HG03460 (cell line): ENCODE measurements around the gene RELL1.
"Not testable (repeated sequence)": the region's sequence is repeated elsewhere in the genome, so short reads cannot be mapped to it uniquely, and the experiment has no call there.

ENCODE experiments used
- ATAC-seq: cut with Tn5 transposase; IDR thresholded peaks from one replicate; pipeline ENCODE4 v1.9.1; 2021; ENCODE audit not compliant: unreplicated experiment

The RELL1 gene

DNA sequence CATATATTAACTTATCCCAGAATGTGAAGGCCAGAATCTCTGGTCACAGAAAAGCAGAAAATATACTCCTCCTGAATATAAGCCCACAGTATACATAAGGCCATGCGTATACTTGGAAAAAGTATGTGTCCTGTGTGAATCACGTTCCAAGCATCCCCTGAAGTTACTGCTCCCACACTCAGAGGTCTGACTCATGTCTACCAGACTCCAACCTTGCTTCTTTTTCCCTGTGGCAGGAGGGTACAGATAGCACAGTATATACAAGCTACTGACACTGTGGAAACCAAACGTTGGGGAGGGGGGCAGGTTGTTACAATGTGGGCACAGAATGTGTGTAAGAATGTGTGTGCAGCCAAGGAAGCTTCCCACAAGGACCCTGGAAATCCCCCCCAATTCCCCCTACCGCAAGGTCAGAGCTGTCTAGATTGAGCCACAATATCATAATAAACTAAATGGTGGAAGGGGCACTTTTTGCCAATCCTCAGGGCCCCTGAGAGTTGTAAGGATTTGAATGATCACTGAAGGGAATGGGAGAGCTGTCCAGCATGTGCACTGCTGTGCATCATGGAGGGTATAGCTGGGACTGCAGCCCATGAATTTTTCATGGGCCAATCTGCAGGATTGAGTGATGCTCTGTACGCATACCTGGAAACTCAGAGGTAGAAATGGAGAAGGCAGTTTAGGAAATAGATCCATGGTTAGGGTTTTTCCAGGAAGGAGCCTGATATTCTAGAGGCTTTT, 7.4 kb upstream of the RELL1 start:
- ATAC-seq, result no peak

DNA sequence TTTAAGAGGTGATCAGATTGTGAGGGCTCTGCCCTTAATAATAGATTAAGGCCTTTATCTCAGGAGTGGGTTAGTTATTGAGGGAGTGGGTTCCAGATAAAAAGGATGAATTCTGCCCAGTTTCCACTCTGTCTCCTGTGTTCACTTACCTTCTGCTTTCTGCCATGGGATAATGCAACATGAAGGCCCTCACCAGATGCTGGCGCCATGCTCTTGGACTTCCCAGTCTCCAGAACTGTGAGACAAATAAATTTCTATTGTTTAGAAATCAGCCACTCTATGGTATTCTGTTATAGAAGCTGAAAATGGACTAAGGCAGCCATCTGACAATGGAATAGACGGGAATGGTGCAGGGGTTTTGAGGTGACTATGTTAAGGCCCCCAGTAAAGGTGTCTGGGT, 6.9 kb upstream of the RELL1 start:
- no peak for ATAC-seq

DNA sequence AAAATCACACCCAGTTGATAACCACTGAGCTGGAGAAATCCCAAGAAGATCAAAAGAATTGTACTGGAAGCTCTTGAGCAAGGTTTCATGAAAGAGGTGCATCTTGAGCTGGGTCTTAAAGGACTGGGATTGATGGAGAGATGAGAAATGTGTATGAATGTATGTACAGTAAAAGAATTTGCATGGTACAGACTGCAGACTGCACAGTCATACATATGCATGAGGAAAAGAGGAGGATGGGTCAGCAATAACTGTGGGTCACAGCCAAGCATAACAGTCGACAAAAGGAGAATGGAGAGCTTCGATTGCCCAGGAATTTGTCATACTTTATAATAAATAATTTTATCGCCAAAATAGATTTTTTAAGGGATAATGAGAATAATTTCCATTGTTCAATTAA, 4.8 kb upstream of the RELL1 start:
- no peak for ATAC-seq

DNA sequence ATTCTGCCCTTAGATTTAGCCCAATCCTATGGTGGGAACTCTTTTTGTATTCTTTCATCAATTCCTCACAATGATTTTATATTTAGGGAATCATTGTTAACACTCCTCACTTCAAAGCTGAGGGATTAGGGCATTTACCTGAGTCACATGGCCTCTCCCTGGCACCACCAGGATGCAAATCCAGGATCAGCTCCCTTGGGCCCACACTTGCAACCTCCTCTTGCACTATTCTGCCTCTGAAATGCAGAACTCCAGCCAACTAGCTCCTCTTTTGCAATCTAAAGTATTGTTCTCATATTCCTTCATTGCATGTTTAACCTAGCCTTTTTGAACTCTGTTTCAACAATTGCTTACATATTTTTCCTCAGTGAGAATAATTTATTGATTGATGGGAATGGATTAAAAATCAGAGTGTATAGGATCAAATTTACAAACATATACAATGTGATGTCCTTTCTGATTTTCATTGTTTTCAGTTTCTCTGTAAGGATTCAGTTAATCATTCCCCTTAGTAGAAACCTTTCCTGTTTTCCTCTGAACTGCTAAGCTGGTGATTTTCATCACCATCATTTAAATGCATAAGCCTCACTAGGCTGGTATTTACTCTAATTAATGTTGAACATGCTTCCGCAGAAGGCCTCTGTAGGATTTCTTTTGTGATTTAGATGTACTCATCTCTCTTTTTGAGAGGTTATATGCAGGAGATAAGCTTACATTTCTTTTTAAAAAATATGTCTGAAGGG, 3.3 kb upstream of the RELL1 start:
- ATAC-seq, result no peak

DNA sequence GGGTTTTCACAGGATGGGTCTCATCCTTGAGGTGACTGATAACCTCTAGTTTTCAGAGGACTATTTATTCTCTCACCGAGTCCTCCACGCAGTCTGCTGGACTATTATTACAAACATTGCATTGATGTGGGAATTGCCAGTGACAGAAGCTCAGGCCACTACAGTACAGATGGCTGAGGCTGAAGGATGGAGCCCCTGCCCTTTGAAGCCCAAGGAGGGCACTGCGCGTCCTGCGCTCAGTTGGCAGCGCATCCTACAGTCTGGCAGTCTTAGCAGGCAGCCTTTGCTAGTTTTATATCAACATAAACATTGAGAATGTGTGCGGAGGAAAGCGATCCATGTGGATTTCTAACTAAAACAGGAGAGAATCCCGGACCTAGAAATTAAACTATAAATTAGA, 1.5 kb upstream of the RELL1 start:
- ATAC-seq, result no peak

DNA sequence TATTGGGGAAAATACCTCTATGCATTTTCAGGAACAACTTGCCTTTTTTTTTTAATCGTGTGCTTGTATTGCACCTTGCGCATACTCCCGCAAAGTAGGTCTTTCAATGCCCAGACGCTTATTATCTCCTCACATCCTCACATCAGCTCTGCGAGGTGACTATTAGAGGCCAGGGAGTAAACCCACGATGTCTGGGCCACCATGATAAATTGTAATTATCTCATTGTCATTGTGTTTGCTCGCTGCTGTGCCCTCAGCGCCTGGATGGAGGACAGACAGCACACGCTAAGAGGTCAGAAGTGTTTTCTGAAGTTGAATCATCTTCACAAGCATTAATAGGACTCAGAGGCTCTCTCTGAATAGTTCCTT, 1.0 kb upstream of the RELL1 start:
- no peak for ATAC-seq

DNA sequence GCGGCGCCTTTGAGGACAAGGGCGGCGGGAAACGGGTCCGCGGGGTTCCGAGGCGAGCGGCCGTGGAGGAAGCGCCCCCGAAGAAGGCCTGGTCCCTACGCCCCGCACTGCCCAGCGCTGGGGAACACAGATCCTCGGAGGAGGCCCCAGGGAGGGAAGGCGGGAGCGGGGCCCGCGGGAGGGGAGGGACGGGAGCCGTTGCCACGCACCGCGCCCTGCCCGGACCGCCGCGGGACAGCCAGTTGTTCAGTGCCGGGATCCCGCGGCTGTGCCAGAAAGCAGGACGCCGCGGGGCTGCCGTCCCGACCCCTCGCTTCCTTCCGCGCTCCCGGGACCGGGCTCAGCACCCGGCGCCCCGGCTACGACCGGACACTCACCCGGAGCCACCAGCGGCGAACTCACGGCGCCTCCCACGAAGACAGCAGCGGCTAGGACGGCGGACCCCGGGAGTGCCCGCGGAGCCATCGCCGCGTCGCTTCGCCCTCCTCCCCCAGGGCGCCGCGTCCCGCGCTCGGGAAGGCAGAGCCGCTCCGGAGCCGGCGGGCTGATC, 278 bp downstream of the RELL1 start:
- ATAC-seq, result peak; percentile 16

DNA sequence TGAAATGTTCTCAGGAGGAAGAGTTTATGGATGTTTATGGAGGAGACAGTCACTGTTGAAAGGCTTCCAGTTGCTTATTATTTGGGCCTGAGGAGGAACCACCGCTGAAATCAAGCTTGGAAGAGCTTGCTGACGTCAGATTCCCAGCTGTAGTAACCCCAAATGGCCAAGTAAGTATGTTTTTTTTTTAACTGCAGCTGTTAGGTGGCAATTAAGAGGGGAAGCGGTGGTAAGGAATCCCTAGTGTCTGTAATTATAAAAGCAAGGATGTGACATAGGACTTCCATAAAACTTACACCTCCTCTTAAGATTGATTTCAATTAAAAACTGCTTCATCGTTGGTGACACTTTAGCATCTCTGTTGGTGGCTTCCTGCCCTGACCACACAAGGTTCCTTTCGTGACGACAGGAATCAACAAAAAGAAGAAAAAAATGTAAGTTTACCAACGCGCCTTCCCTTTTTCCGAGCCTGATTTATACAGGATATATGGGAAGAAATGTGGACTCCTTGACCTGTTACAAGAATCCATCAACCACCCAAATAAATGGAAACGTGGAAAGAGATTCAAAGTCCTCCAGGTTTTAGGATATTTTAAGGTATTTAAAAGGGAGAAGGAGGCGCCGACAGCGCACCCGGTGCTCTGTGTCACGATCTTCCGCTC, 884 bp downstream of the RELL1 start:
- no peak for ATAC-seq

DNA sequence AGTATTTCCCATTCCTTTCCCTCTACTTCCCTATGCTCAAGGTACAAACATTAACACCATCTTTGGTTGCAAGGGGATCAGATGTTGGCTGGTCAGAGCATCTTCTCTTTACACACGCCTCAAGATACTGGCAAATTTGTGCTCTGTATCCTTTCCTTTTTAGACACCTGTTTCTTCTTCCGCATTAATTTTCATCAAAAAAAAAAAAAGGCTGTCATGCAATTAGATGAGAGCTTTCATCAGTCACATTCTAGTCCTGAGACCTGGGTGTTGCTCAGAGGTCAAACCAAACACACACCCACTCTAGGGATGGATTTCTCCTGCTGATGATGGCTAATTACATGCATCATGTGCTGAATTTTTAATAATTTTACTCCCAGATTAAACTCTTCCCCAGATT, 2.0 kb downstream of the RELL1 start:
- ATAC-seq, result no peak

DNA sequence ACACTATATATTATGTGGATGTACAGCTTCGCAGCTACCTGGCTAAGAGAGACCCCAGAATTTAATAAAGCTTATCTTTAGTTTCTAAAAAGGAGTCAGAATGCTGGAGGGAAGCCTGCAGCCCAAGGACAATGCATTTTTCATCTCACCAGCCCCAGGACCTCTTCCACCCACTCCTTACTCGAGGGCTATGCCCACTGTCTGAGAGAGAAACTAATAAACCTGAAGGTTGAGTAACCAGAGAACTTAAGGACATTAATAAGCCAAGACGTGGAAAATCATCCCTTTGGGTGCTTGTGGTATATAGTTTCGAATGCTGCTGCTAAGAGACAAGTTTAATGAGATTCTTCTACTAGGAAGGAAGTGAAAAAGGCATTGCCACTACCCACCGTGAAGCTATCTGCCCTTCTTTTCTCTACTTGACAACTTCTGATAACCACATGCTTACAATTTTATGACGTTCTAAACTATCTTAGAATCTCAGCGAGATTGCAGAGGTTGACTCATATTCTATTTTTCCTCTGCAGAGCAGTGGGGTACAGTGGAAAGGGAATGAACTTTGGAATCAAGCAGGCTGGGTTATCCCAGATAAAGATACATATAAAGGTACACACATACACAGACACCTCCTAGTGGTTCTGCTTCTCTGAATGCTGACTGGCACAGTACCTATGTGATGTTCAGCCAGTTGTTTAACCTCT, 3.3 kb downstream of the RELL1 start:
- peak; percentile 24 for ATAC-seq

DNA sequence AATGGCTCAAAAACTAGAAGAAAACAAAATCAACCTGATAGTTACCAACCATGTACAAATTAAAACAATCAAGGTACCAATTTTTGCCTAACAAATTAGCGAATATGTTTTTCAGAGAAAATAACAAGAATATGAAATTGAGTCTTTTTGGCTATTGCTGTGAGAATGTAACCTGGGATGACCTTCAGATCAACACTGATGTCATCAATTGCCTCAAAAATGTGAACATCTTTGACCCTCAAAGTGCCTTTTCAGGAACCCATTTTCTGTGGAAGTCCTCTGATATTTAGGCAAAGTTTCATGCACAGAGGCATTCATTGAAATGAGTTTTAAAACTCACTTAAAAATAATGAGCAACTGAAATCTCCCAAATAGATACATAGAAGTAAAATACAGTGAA, 6.1 kb downstream of the RELL1 start:
- no peak for ATAC-seq

DNA sequence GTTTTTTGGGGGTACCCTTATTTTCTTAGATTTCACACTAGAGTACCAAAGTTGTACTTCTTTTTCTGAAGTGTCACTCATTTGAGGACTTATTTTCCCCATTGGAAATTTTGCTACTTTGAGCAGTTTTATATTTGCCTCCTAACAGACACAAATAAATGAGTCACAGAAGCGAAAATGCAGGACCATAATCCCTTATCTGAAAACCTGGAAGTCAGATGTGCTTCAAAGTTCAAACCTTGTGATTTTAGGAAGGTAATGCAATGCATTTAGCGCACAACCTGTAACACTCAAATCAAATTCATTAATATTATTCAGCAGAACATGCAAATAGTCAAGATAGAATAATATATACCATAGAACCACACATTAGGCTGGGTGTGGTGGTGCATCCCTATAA, 6.9 kb downstream of the RELL1 start:
- no peak for ATAC-seq

DNA sequence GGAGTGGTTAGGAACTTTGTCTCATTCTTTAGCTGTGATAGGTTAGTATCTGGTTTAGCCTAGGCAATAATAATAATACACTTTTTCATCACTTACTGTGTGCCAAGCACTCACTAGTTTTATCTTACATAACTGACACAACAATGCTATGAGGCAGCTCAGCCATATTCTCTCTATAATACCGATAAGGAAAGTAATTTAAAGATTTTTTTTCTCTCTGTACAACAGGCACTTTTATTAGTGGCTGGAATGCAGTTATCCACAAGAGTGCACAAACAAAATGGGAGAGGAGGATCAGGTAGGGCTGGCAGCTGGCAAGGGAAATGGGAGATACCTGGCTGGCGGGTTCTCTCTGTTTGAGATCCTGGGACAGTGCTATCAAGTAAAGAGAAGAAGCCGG, 7.6 kb downstream of the RELL1 start:
- no peak for ATAC-seq

DNA sequence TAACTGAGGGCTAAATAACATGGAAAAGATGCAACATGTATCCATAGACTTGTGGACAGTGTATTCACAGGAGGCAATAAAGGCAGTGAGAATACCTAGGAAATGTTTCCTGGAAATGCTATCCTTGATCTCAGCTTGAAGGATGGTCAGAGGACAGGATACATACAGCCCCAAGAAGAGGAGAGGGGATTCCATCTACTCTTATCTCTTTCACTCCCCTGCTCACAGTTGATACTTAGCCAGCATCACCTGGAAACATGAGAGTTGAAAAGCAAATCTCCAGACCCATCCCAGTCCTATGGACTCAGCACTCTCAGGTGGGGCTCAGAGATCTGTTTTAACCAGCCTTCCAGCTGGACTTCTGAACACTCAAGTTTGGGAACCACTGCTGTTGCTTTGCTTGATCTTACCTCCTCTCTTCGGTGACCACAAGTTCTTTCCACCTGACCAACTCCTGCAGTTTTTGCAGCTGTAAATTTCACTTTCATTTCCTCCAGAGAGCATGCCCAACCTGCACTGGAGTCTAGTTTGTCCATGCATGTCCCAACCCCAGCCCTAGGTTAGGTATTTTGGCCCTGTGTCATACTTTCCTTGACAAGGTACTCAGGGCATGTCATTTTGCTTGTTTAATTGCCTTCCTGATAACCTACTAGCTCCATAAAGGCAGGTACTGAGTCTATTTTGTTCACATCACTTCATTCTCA, 10.4 kb downstream of the RELL1 start:
- peak; percentile 91 for ATAC-seq

DNA sequence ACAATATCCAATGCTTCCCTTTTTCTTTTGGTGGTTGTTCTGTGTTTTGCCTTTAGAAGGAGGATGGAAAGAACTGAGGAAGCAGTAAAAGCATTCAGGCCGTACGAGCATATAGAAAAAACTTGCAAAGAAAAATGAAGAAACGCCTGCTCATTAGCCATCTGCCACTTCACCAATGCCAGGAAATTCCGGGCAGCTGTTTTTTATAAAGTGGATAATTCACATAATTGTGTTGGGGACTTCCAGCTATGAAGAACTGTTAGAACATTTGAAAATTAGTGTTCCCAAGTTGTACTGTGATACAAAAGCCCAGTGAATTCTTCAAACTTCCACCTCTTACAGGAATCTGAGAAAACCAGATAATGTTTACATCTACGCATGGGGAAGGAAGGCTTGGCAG, 11.7 kb downstream of the RELL1 start:
- ATAC-seq, result no peak

DNA sequence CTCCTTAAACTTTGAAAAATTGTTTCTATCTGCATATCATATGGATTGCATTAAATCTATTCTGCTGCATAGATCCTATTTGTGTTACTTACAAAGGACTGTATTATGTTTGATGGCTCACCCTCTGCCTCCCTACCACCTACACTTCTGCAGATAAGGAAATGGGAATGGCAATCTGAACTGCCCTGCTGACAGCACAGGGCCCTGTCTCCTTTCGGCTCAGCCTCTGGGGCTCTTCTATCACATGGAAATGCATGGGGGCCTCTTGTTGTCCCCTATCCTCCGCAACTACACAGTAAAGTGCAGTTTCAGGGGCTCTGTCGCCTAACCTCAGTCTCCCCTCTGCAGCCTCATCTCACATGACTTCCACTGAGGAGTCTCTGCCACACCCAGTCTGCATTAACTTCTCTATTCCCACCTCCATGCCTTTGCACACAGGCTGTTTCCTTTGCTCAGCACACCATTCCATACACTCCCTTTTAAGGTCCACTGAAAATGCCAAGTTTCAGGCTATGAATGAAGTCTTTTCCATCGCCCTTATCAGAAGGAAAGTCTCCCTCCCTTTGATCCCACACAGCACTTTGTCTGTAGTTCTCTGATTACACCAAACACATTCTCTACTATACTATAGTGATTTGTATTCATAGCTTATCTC, 12.5 kb downstream of the RELL1 start:
- no peak for ATAC-seq

DNA sequence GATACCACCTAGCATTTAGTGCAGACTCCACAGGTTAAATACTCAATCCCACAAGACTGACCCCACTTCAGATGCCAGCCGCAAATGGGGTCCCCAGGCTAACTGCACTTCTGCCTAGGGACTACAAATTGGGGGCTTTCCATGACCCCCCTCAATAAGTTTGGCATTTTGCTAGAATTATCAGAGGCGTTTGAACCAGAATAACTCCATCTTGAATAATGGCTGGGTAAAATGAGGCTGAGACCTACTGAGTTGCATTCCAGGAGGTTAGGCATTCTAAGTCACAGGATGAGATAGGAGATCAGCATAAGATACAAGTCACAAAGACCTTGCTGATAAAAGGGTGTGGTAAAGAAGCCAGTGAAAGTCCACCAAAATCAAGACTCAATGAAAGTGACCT, 15.1 kb downstream of the RELL1 start:
- no peak for ATAC-seq

DNA sequence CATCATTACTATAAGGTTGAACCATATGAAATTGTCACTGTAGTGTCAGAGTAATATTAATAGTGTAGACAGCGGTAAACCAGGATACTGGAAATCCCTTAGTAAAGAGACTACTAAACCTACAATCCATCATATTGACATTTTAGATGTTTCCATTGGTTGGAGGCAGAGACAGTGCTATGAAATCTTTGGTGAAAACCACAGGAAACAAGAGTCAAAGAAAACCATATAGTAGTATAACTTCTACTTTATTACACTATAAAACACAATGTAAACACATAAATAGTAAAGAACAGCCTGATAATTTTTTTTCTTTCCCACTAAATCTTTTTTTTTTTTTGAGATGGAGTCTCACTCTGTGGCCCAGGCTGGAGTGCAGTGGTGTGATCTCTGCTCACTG, 15.9 kb downstream of the RELL1 start:
- no peak for ATAC-seq

DNA sequence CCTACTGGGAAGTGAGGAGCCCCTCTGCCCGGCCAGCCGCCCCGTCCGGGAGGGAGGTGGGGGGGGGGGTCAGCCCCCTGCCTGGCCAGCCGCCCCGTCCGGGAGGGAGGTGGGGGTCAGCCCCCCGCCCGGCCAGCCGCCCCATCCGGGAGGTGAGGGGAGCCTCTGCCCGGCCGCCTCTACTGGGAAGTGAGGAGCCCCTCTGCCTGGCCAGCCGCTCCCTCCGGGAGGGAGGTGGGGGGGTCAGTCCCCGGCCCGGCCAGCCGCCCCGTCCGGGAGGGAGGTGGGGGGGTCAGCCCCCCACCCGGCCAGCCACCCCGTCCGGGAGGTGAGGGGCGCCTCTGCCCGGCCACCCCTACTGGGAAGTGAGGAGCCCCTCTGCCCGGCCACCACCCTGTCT, 17.1 kb downstream of the RELL1 start:
- not testable (repeated sequence) for ATAC-seq
